ENCODE measurements around the gene MYOC. TPM values are rescaled to one million over a fixed set of nuclear protein-coding genes. Genes with fewer than 3 reads are reported as not detected.

Gene MYOC
- total RNA-seq, 4 donors from 2014 or later, result 88.5 to 1,432 (median 227) TPM

DNA sequence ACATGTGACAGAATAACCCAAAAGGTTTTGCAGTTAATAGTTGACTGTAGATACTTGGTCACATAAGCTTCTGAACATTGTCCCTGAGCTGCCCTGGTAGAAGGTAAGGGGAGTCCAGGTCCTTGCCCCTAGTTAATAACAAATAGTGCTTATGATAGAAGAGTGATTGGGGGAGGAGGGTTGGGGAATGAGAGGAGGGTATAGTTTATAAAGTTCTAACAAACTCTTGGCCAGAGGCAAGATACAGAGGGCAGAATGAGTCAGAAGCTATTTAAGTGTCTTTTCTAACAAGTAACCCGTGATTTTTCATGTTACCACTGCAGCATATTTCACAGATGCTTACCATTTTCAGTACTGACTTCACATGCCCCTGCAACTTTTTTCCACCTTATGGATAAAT is 57.2 kb downstream of the MYOC start:
- Histone ChIP-seq H3K36me3 (peaks cover 0 to 50% of the 10 kb centered on the region in 2 donors), H3K27ac (no peak overlapping the region), H3K4me3 (no peak overlapping the region), H3K9me3 (no peaks in the 10 kb centered on the region), H3K27me3 (no peaks in the 10 kb centered on the region), H3K4me1 (peaks cover 0 to 4% (median 0%) of the 10 kb centered on the region in 3 donors)
- WGBS, 2 donors (ENCODE audit: low coverage in 1 of 2), result 47 to 54% methylated on average over 1 of the region's 1 CpG
- ATAC-seq, result no peak
- TF ChIP-seq, protein P1, sequence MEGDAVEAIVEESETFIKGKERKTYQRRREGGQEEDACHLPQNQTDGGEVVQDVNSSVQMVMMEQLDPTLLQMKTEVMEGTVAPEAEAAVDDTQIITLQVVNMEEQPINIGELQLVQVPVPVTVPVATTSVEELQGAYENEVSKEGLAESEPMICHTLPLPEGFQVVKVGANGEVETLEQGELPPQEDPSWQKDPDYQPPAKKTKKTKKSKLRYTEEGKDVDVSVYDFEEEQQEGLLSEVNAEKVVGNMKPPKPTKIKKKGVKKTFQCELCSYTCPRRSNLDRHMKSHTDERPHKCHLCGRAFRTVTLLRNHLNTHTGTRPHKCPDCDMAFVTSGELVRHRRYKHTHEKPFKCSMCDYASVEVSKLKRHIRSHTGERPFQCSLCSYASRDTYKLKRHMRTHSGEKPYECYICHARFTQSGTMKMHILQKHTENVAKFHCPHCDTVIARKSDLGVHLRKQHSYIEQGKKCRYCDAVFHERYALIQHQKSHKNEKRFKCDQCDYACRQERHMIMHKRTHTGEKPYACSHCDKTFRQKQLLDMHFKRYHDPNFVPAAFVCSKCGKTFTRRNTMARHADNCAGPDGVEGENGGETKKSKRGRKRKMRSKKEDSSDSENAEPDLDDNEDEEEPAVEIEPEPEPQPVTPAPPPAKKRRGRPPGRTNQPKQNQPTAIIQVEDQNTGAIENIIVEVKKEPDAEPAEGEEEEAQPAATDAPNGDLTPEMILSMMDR (IDR thresholded peaks at IDR 0.05), result no peak
- peak; percentile 24 for TF ChIP-seq POLR2AphosphoS5 (IDR thresholded peaks at IDR 0.05)

DNA sequence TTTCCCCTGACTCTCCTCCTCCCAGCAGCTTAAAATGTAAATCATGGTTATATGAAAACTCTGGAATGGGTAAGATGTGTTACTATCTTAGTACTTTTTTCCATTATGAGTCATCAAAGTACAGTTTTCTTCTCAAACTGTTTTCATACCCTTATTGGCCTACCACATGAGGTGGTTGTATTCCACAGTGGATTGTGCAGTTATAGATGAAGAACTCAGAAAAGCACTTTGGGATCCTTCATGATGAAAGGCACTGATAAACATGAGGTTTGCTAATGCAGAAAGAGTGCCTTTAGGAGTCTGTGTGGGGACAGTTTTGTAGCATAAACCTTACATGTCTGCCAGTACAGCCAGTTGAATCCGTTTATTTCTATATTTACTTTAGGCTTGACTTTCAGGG is 62.5 kb downstream of the MYOC start:
- WGBS, 2 donors (ENCODE audit: low coverage in 1 of 2), result 29 to 30% methylated on average over 1 of the region's 1 CpG
- TF ChIP-seq, protein P1 (IDR thresholded peaks at IDR 0.05), result no peak
- TF ChIP-seq POLR2A (IDR thresholded peaks at IDR 0.05) (no peak), EP300 (IDR thresholded peaks at IDR 0.05) (no peak), POLR2AphosphoS5 (IDR thresholded peaks at IDR 0.05) (no peak)
- Histone ChIP-seq H3K9me3 (no peaks in the 10 kb centered on the region), H3K4me3 (no peak overlapping the region), H3K27ac (peak overlapping the region in 1 of 4 donors; percentile 55), H3K27me3 (no peaks in the 10 kb centered on the region), H3K4me1 (peaks cover 0 to 16% (median 0%) of the 10 kb centered on the region in 3 donors), H3K36me3 (peaks cover 7 to 100% of the 10 kb centered on the region in 2 donors)
- no peak for ATAC-seq

DNA sequence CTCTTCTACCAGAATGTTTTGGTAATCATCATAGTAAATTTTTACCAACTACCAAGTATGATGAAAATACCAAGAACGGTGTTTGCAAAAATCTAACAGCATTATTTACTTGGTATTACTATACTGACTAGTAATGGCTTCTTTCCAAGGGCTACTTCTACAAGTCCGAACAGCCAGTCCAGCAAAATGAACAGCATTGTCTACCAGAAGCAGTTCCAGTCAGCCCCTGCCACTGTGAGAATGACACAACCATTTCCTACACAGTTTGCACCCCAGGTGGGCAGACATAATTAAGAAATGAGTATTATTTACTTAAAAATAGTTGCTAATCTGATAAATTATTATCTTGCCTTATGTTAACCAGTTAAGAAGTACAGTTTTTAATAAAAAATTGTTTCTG is 64.3 kb downstream of the MYOC start:
- H3K27me3 ChIP-seq, result no peaks in the 10 kb centered on the region
- WGBS, 2 donors (ENCODE audit: low coverage in 1 of 2), result 76 to 88% methylated on average over 2 of the region's 2 CpGs
- TF ChIP-seq, protein P1 (IDR thresholded peaks at IDR 0.05), result no peak
- no peak for TF ChIP-seq POLR2A (IDR thresholded peaks at IDR 0.05)
- no peak for TF ChIP-seq EP300 (IDR thresholded peaks at IDR 0.05)
- no peak for TF ChIP-seq POLR2AphosphoS5 (IDR thresholded peaks at IDR 0.05)
- peaks cover 7 to 99% of the 10 kb centered on the region in 2 donors for H3K36me3 ChIP-seq
- no peaks in the 10 kb centered on the region for H3K9me3 ChIP-seq
- no peak overlapping the region for H3K4me3 ChIP-seq
- no peak overlapping the region for H3K27ac ChIP-seq
- peaks cover 0 to 16% (median 0%) of the 10 kb centered on the region in 3 donors for H3K4me1 ChIP-seq
- no peak for ATAC-seq

DNA sequence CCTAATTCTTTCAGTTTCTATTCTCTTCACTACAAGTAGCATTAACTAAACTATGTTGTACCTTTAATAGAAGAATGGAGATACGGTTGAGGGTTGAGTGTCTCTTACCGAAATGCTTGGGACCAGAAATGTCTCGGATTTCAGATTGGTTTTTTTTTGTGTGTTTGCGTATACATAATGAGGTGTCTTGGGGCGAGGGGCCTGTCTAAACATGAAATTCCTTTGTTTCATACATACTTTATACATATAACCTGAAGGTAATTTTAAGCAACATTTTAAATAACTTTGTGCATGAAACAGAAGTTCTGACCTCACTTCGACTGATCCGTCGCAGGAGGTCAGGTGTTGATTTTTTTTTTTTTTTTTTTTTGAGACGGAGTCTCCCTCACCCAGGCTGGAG is 66.8 kb downstream of the MYOC start:
- Histone ChIP-seq H3K9me3 (no peaks in the 10 kb centered on the region), H3K4me3 (no peak overlapping the region), H3K4me1 (peaks cover 0 to 15% (median 0%) of the 10 kb centered on the region in 3 donors), H3K36me3 (peaks cover 7 to 96% of the 10 kb centered on the region in 2 donors), H3K27ac (no peak overlapping the region), H3K27me3 (no peaks in the 10 kb centered on the region)
- 92 to 94% methylated on average over 5 to 9 of the region's 9 CpGs for WGBS, 2 donors (ENCODE audit: low coverage in 1 of 2)
- TF ChIP-seq POLR2AphosphoS5 (IDR thresholded peaks at IDR 0.05) (no peak), POLR2A (IDR thresholded peaks at IDR 0.05) (no peak)
- TF ChIP-seq, protein P1 (IDR thresholded peaks at IDR 0.05), result no peak
- no peak for ATAC-seq

Other genes starting within 250 kb of the MYOC start
- 10 to 100 TPM; 52.0 to 79.2 (median 74.4) TPM for gene PRRC2C, start 167.2 kb downstream of the MYOC start, total RNA-seq
- gene MYOCOS, start 30.4 kb downstream of the MYOC start, total RNA-seq, result not detected
- gene VAMP4, start 89.4 kb upstream of the MYOC start, total RNA-seq, result 10 to 100 TPM; 16.3 to 37.5 (median 20.0) TPM
- gene METTL13, start 129.0 kb upstream of the MYOC start, total RNA-seq, result 10 to 100 TPM; 14.1 to 30.4 (median 15.7) TPM
- 1 to 10 TPM; 1.9 to 5.0 (median 3.9) TPM for gene DNM3, start 188.8 kb upstream of the MYOC start, total RNA-seq